RWPE2 (cell line): Measurements from ENCODE around the gene MIPEP.

ENCODE experiments used
- ATAC-seq: fragments of 200-7000 bp; cut with Tn5 transposase; 3 replicates; pipeline ENCODE4 v1.9.1; 2021; ENCODE audit warnings: low read depth
- DNase-seq: peaks from one replicate; pipeline ENCODE4 v3.0.0-alpha.2; 2020; ENCODE audit warnings: low spot score
- H3K27ac ChIP-seq: fragments of 450-650 bp; 2 replicates; pipeline ENCODE4 v1.5.1; 2017; ENCODE audit warnings: mild to moderate bottlenecking; ENCODE audit not compliant: poor library complexity, severe bottlenecking
- H3K27me3 ChIP-seq: fragments of 250-450 bp; sonication (Bioruptor Pico); 2 replicates; pipeline ENCODE4 v1.5.1; 2021; ENCODE audit warnings: mild to moderate bottlenecking, moderate library complexity; ENCODE audit not compliant: insufficient read depth, poor library complexity, severe bottlenecking
- H3K36me3 ChIP-seq: fragments of 250-450 bp; sonication (Bioruptor Pico); 2 replicates; pipeline ENCODE4 v1.5.1; 2020; ENCODE audit warnings: low read depth, mild to moderate bottlenecking, moderate library complexity
- H3K4me1 ChIP-seq: fragments of 250-450 bp; sonication (Bioruptor Pico); 2 replicates; pipeline ENCODE4 v1.5.1; 2021; ENCODE audit warnings: mild to moderate bottlenecking, moderate library complexity; ENCODE audit not compliant: insufficient read depth, poor library complexity, severe bottlenecking
- H3K4me3 ChIP-seq: fragments of 250-450 bp; sonication (Bioruptor Pico); 2 replicates; pipeline ENCODE4 v1.5.1; 2021; ENCODE audit warnings: mild to moderate bottlenecking, moderate library complexity; ENCODE audit not compliant: severe bottlenecking
- H3K9me3 ChIP-seq: fragments of 250-450 bp; sonication (Bioruptor Pico); 2 replicates; pipeline ENCODE4 v1.5.1; 2021; ENCODE audit warnings: mild to moderate bottlenecking, moderate library complexity; ENCODE audit not compliant: severe bottlenecking
- CTCF ChIP-seq: fragments of 450-650 bp; IDR thresholded peaks from one replicate; pipeline ENCODE4 v1.5.1; 2017; ENCODE audit warnings: mild to moderate bottlenecking, moderate library complexity; ENCODE audit not compliant: poor library complexity, severe bottlenecking

The MIPEP gene

DNA sequence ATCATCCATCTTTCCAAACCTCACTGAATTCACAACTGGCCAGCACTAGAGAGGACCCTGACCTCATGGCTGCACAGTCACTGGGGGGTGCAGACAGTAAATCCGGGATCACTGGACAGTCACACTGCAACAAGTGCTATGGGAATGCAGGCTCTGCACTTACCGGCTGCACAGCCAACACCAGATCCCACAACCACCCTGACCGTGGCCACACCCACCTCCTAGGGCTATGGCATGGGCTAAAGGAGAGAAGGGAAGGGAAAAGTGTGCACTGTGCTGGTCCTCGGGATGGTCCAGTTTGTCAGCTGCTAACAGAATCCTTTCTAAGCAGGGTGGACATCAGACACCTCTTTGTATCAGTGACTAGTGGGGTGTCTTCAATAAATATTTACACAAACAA, 118.2 kb downstream of the MIPEP start:
- H3K9me3 ChIP-seq: no peaks in the 10 kb centered on the region
- no peak for DNase-seq
- H3K27me3 ChIP-seq: no peaks in the 10 kb centered on the region
- H3K4me3 ChIP-seq: no peak overlapping the region
- ATAC-seq: no peak
- H3K4me1 ChIP-seq: peaks cover 18% of the 10 kb centered on the region
- no peak for TF ChIP-seq CTCF
- H3K36me3 ChIP-seq: no peaks in the 10 kb centered on the region
- peak overlapping the region; percentile 59 for H3K27ac ChIP-seq

GRCh38 chr13:23770428-23770827, 118.8 kb downstream of the MIPEP start:
- DNase-seq: no peak
- peak overlapping the region; percentile 59 for H3K27ac ChIP-seq
- H3K4me1 ChIP-seq: peaks cover 18% of the 10 kb centered on the region
- H3K36me3 ChIP-seq: no peaks in the 10 kb centered on the region
- no peak for ATAC-seq
- no peaks in the 10 kb centered on the region for H3K27me3 ChIP-seq
- no peaks in the 10 kb centered on the region for H3K9me3 ChIP-seq
- H3K4me3 ChIP-seq: no peak overlapping the region
- no peak for TF ChIP-seq CTCF

- DNase-seq: no peak
- no peak for TF ChIP-seq CTCF
- H3K4me1 ChIP-seq: peaks cover 18% of the 10 kb centered on the region
- no peaks in the 10 kb centered on the region for H3K27me3 ChIP-seq
- H3K9me3 ChIP-seq: no peaks in the 10 kb centered on the region
- no peaks in the 10 kb centered on the region for H3K36me3 ChIP-seq
- no peak overlapping the region for H3K27ac ChIP-seq
- H3K4me3 ChIP-seq: no peak overlapping the region
- no peak for ATAC-seq
Observed at GRCh38 chr13:23769401-23769800, 119.8 kb downstream of the MIPEP start.

- ATAC-seq (no peak), DNase-seq (no peak)
- Histone ChIP-seq H3K27me3 (no peaks in the 10 kb centered on the region), H3K4me3 (no peak overlapping the region), H3K27ac (no peak overlapping the region), H3K36me3 (no peaks in the 10 kb centered on the region), H3K4me1 (peaks cover 18% of the 10 kb centered on the region), H3K9me3 (no peaks in the 10 kb centered on the region)
- TF ChIP-seq CTCF: no peak
Observed at GRCh38 chr13:23767838-23768237, 121.4 kb downstream of the MIPEP start.

GRCh38 chr13:23766939-23767338, 122.3 kb downstream of the MIPEP start:
- H3K9me3 ChIP-seq: no peaks in the 10 kb centered on the region
- no peak for DNase-seq
- peaks cover 12% of the 10 kb centered on the region for H3K4me1 ChIP-seq
- H3K4me3 ChIP-seq: no peak overlapping the region
- H3K36me3 ChIP-seq: no peaks in the 10 kb centered on the region
- H3K27ac ChIP-seq: no peak overlapping the region
- no peak for TF ChIP-seq CTCF
- ATAC-seq: no peak
- no peaks in the 10 kb centered on the region for H3K27me3 ChIP-seq
